ENCODE results near the gene LRCOL1.

- no peak for TF ChIP-seq POLR2AphosphoS5 (IDR thresholded peaks at IDR 0.05; ENCODE audit: low read depth, low read length)
- no peak for TF ChIP-seq POLR2A (IDR thresholded peaks at IDR 0.05; ENCODE audit: low read depth, low read length)
- no peak for TF ChIP-seq TAF1 (IDR thresholded peaks at IDR 0.05; ENCODE audit: borderline replicate concordance, low read depth, low read length)
These were observed 37.3 kb downstream of the LRCOL1 start for GRCh38 chr12:132572801-132573760.
